Bone marrow (tissue), 2 donors: Measurements from ENCODE around the gene PROSER2.

Source experiments
- DNase-seq, 2 donors: peaks; one replicate each; lab custom pipeline; 2025; lab: John Stamatoyannopoulos, UW

PROSER2 gene

DNA sequence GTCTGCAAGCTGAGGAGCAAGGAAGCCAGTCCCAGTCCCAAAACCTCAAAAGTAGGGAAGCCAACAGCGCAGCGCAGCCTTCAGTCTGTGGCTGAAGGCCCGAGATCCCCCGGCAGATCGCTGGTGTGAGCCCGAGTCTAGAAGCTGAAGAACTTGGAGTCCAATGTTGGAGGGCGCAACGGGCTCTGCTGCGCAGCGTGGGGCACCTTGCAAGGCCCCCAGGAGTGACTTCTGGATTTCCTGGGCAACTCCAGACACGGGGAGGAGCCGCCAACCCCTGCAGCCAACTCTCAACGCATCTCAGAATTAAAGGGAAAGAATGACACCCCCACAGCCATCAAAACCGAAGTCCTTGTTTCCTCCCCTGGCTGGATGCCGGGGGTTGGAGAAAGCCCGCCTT is 18.8 kb upstream of the PROSER2 start:
- DNase-seq, result no peak

DNA sequence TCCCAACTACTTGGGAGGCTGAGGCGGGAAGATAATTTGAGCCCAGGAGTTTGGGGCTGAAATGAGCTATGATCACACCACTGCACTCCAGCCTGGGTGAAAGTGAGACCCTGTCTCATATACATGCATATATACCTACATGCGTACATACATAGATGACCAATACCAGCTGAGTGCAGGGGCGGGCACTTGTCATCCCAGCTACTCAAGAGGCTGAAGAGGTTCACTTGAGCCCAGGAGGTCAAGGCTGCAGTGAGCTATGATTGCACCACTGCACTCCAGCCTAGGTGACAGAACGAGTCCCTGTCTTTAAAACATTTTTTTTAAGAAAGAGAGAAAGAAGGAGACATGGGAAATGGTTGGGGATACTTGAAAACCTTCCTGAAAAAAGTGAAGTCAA is 17.4 kb upstream of the PROSER2 start:
- no peak for DNase-seq

DNA sequence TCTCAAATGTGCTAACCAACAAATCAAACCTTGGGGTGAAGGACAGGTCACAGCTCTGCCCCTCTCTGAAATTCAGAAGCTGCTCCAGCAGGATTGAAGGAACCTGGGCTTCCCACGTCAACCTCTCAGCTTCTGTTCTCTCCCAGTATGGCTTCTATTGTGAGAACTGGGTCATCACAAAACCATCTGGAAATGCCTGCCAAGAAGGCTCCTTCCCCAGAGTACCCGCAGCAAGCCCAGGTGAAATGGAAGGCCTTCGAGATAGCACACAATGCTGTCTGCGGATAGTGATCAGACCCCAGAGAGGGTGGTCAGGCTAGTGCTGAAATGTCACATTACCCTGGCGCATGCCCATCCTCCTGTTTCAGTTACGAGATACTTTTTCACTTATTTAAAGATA is 16.4 kb upstream of the PROSER2 start:
- no peak for DNase-seq

DNA sequence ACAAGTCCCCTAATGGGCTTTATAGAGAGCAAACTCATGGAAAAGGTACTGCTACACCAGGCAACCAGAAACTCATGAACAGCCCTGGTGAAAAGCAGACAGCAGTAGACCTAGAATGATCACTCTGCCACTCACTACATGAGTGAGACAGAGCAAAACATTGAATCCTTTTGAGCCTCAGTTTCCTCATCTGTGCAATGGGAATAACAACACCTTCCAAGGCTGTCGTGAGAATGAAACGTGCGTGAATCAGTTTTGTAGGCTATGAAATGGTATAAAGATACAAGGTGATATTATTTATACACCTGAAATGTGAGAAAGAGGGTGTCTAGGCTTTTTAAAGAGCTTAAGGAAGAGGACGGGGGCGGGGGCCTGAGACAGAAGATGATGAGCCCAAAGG is 14.3 kb upstream of the PROSER2 start:
- DNase-seq, result no peak

DNA sequence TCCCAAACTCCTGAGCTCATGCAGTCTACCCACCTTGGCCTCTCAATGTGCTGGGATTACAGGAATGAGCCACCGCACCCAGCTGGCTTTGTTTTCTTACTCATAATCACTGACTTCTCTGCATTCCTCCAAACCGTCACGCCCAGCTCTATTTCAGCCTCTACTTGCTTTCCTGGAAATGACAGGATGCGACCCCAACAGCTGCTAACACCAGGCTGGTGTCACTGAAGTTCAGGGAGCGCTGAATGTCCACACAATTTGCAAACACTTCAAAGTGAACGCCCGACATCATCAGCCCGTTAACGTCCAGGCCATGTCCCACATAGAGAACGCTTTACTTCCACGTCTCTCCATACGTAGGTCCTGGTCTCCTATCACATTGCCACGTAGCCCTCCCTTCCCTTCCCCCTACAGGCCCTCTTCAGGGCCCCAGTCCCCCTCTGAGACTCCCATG is 12.8 kb upstream of the PROSER2 start:
- DNase-seq, result no peak

DNA sequence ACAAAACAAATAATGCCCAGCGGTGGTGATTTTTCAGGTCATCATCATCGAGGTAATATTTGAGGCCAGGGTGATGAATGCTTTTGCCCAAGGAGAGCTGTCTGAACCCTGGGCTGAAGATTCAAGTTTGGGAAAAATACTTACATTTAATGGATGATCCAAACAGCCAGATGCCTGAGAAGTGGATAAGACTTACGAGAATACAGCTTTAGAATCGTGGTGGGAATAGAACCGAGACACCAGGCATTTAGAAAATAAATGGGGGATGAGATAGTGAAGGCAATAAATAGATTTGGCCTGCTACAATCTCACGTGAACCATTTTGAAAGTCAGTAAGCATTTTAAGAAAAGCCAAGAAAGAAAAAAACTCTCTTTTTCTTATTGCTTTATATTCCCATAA is 12.2 kb upstream of the PROSER2 start:
- no peak for DNase-seq

DNA sequence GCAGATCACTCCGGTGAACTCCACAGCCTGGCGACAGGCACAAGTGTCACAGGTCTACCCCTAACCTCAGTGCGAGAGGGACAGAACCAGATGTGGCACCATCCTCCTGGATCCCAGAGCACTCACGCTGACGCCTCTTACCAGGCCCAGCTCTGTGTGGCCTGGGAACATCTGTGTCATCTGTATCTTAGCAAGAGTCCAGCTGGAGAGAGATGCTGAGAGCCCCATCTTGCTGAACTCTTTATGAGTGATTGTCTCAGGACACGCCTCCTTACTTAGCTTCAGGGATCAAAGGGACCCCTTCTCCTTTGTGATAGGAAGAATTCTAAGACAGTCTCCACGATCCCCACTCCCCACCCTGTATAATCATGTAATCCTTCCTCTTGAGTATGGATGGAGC is 10.0 kb upstream of the PROSER2 start:
- DNase-seq, result no peak

DNA sequence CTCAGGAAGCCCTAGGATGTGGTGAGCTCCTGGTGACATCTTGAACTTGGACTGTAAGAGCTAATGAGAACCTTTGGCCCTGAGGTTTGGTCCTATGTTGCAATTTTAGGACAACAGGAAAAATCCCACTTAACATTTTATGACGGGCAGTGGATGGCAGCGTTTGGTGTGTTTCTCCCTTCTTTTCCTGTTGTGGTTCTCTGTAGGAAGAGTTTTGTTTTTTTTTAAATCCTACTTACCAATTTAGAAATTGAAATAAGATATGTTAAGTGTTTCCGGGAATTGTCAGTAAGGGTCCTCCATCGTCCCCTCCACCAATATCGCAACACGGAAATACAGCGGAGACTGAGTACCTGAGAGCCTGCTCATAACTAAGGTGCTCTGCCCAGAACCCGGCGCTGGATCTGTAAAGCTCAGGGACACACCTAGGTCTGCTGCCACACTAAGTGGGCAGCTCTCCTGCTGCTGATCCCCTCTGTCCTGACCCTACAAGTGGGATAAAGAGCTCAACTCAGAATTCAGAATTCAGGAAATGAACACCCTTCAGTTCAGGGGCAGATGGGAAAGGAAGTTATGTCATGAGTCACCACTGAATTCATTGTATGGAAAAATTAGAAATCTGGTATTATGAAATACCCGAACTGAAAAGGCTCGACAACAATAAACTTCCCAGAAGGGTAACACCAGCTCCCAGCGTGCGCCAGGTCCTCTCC is 9.1 kb upstream of the PROSER2 start:
- DNase-seq, result peak in 1 of 2 donors; percentile 45

DNA sequence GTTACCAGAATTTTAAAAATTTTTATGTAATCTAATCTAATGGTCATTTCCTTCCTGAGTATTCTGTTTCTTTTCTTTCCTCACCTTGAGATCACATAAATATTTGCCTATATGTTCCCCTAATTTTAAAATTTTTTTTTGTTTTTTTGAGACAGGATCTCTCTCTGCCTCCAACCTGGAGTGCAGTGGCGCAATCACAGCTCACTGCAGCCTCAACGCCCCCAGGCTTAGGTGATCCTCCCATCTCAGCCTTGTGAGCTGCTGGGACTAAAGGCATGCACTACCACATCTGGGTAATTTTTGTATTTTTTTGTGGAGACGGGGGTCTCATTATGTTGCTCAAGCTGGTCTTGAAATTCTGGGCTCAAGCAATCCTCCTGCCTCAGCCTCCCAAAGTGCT is 4.1 kb upstream of the PROSER2 start:
- no peak for DNase-seq

DNA sequence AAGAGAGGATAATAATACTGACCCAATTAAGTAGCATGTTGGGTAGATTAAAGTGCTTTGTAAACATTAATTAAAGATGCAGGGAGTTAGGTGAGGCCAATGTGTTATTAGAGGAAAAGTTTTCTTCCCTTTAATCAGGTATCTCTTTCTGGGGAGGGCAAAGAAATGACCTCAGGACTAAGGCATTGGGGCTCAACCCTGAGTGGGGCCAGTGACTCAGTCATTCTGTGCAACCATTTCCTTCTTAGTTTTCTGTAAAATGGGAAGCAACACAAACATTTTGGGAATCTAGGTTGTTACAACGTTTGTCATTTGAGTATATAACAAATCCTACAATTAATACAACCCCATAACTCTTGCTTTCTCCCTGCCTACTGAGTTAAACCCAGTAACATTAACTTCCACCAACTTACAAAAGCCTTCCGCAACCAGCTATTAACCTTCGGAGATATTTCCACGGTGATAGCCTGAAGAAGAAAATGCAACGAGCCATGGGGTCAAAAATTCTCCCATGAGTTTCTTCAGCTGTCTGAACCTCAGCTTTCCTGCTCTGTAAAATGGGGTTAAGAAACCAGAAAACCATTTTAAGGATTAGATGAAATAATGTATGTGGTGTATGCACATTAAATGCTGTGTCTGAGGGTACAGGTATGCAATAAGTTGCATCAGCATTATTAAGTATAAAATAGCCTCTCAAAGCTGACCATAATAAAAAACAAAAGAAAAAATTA is 965 bp upstream of the PROSER2 start:
- DNase-seq, result no peak

DNA sequence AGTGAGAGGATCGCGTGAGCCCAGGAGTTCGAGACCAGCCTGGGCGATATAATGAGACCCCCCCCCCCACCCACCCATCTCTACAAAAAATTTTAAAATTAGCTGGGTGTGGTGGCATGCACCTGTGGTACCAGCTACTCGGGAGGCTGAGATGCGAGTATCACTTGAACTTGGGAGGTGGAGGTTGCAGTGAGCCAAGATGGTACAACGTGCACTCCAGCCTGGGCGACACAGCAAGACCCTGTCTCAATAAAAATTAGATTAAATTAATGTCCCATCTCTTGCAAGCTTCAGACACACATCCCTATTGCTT is 391 bp upstream of the PROSER2 start:
- DNase-seq, result no peak

DNA sequence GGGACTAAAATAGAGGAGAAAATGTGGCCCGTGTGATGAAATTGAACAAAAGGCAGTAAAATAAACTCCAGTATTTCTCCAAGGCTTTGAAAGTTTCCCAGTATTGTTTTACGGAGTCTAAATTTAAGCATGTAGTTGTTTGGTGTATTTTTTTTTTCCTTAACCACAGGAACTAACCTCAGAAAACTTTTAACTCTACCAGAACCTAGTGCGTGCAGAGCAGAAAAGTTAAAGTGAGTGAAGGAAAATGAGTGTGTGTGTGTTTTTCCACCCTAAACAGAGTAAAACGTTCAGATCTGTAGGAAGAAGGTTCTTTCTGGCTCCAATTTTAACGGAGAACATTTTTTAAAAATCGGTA is 812 bp downstream of the PROSER2 start:
- DNase-seq, result peak in 1 of 2 donors; percentile 17

DNA sequence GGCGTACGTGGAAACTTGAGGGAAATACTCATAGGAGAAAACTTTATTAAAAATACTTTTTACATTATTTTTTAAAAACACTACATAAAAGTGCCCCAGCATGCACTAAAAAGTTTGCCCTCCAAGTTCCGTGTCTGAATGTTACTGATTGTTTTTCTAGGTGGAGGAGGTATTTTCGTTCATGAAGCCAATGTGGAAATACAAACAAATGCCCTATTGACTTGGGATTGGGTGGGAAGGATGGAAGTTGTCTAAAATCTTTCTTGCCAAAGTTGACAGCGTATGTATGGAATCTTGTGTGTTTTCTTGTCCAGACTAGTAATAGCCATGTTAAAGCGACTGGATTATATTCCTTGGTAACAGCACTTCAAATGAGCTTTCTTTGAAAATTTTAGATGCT is 1.2 kb downstream of the PROSER2 start:
- no peak for DNase-seq

DNA sequence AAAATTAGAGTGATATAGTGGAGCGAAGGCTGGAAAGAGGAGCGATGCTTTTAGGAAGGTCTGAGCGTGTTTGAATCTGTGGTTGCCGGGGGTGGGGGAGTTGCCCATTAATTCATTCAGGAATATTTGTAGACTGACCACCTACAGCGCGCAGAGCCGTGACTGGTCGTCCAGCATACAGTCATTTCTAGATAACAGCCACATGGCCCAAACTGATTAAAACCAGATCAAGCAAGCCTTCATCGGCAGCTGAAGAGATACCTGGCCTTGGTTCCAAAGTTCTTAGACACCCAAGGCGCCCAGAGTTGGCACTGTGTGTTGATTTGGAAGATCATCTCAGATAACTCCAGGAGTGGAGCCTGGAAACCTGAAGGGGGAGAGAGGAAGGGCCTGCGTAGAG is 1.7 kb downstream of the PROSER2 start:
- no peak for DNase-seq

DNA sequence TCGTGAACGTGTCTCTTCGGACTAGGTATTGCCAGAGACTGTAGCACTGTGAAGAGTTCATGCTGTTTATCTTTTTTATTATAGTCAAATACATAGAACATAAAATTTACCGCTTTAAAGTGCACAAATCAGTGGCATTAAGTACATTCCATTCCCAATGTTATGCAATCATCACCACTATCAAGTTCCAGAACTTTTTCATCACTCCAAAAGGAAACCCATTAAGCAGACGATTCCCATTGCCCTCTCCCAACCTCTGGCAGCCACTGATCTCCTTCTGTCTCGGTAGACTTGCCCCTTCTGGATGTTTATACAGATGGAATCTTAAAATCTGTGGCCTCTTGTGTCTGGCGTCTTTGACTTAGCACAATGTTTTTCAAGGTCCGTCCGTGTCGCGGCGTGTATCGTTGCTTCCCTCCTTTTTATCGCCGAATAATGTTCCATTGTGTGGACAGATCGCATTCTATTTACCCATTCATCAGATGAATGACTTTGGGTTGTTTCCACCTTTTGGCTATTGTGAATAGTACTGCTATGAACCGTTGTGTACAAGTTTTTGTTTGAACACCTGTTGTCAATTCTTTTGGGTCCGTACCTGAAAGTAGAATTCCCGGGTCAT is 2.7 kb downstream of the PROSER2 start:
- no peak for DNase-seq

DNA sequence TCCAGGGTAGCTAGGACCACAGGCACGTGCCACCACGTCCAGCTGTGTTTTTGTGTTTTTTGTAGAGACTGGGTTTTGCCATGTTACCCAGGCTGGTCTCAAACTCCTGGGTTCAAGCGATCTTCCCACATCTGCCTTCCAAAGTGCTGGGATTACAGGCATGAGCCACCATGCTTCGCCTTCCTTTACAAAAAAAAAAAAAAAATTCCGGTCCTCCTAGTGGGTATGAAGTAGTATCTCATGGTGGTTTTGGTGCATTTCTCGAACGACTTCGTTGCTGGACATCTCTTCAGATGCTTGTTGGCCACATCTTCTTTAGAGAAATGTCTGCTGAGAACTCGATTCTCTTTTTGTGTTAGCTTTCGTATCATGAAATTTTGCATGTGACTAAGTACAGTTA is 3.9 kb downstream of the PROSER2 start:
- DNase-seq, result no peak

DNA sequence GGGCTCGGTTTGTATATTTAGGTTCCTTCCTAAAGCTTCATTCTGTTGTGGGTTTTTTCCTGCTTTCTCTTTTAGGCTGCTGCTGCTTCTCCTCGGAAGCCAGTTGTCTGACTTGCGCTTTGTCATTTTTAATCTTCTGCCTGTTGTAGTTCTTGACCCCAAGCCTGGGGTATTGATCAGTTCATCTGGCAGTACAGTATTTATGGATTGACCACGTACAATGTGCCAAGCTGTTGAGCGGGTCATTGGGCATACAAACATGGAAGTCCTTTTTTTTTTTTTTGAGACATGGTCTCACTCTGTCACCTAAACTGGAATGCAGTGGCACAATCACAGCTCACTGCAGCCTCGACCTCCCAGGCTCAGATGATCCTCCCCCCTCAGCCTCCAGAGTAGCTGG is 4.3 kb downstream of the PROSER2 start:
- no peak for DNase-seq

DNA sequence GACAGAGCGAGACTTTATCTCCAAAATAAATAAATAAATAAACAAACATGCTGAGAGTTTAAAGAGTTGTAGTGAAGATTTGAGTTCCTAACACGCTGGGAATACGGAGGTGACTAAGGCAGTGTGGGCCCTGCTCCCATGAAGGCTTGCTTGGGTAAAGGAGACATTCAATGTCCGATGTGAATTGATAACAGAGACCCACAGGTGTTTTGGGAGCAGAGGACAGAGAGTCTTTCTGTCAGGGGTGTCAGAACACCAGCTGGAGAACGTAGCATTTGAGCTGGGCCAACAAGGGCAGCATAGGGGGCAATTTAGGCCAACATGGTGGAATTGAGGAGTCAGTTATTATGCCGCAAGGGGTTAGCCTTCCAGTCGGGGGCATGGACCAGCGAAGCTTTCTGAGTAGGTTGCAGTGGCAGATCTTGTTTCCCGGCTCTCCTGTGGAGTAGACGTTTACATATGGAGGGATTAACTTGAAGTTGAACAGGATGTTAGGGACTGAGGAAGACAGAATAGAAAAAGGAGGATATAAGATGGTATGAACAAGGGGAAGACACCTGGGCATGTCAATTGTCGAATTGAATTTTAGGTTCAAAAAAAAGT is 5.6 kb downstream of the PROSER2 start:
- DNase-seq, result no peak

DNA sequence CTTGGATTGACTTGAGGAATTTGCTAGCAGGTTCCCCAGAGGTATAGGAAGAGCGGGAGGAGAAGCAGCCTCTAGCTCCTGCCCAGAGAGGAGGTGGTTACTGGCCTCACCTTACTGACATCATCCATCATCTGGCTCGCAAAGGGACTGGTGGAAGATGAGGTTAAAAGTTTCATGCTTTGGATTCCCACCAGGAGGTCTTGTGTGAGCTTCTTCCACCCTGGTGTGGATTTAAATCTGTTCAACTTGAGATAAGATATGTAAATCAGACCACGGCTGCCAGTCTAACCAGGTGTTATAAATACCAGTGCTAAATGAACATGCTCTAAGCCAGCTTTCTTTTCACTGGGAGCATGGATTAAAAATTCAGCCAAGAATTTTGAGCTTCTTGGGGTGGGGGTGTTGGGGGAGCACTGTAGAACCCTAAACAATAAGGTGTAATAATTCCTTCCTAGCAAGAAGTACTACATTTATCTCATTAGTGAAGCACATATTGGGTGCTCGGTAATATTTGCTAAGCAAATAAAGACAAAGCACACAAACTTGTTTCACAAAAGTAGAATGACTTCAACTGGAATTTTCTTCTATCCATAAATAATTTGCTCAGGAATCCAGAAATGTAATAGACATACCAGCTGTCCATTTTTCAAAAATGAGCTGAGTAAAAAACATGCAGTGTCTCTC is 7.8 kb downstream of the PROSER2 start:
- no peak for DNase-seq

DNA sequence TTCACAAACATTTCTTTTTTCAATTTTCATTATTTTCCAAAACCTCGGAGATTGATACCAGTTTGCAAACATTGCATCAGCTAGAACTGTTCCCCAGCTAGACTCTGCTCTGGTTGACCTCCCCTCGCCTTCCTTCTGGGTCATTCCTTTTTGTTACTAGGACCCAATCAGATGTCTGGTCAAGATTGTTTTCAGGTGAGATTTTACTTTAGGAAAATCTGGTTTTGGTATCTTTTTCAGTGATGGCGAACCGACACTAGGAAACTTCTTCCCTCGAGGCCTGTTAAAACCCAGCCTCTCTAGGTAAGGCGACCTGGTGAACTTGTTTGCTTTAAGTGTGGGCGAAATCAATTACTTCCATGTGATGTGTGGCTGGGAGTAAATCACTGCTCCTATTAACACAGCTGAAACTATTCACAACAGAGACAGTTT is 8.4 kb downstream of the PROSER2 start:
- DNase-seq, result no peak

DNA sequence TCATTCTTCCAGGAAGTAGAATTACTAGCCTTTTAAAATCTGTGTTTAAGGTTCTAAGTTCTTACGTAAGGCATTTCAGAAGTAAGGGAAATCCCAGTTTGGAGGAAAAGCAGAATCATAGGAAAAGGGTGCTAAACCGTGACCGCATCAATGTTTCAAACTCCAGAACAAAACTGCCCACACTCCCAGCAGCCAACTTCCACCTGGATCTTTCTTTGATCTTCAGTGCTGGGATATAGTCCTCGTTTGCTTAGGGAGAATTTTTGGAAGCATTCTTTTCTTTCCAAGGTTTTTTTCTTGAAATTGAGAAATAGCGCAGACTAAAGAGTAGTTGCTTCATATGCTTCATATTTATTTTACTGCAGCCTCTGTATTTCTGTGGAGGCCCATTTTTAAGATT is 8.9 kb downstream of the PROSER2 start:
- DNase-seq, result no peak

DNA sequence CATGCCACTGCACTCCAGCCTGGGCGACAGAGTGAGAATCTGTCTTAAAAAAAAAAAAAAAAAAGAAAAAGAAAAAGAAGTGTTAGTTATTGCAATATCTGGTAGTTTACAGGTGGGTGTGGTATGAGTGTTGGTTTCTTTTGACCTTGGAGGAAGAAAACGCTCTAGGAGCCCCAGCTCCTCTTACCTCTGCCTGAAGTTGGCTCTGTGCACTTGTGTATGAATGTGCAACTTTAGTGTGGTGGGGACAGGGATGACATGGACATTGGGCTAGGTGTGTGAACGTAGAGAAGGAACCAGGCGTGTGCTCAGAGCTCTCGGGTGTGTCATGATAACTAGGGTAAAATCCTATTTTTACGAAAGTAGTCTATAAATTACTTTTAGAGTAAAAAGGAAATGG is 11.9 kb downstream of the PROSER2 start:
- DNase-seq, result no peak

DNA sequence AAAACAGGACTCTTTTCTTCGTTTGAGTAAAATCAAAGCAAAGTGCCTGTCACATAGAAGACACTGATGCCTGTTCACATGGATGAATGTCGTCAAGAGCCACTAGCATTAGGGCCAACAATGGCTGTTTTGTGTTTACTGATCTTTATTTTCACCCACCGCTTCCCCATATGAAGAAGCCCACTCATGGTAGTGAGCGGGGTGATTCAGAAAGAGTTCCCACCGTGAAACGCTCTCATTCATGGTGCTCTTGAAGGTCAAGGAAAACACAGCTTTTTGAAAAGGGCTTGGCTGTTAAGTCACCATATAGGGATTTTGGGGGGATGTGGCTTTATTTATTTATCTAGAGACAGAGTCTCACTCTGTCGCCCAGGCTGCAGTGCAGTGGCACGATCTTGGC is 12.5 kb downstream of the PROSER2 start:
- DNase-seq, result no peak
